GM10248 (cell line): ENCODE measurements around the gene ABCA8.
"Not testable (repeated sequence)": the region's sequence is repeated elsewhere in the genome, so short reads cannot be mapped to it uniquely, and the experiment has no call there.

Source experiments
- CTCF ChIA-PET: fragments of 300-600 bp; sonication (Branson Sonifier 250); formaldehyde crosslinking; extraction: SDS; loops from one replicate; lab custom pipeline; 2021; ENCODE audit warnings: antibody characterized with exemption; lab: Yijun Ruan, JAX
- POLR2A ChIA-PET: fragments of 350-650 bp; sonication (Branson Sonifier 250); formaldehyde crosslinking; extraction: SDS; loops from one replicate; lab custom pipeline; 2020; ENCODE audit warnings: antibody characterized with exemption; lab: Yijun Ruan, JAX
- DNase-seq: peaks from one replicate; pipeline ENCODE4 v3.0.0; 2012; ENCODE audit errors: extremely low spot score
- CTCF ChIP-seq: IDR thresholded peaks from 2 replicates; pipeline ENCODE4 v1.5.1; 2012; ENCODE audit warnings: mild to moderate bottlenecking, low read depth; ENCODE audit errors: extremely low read depth, missing control alignments, control extremely low read depth

Gene ABCA8

DNA sequence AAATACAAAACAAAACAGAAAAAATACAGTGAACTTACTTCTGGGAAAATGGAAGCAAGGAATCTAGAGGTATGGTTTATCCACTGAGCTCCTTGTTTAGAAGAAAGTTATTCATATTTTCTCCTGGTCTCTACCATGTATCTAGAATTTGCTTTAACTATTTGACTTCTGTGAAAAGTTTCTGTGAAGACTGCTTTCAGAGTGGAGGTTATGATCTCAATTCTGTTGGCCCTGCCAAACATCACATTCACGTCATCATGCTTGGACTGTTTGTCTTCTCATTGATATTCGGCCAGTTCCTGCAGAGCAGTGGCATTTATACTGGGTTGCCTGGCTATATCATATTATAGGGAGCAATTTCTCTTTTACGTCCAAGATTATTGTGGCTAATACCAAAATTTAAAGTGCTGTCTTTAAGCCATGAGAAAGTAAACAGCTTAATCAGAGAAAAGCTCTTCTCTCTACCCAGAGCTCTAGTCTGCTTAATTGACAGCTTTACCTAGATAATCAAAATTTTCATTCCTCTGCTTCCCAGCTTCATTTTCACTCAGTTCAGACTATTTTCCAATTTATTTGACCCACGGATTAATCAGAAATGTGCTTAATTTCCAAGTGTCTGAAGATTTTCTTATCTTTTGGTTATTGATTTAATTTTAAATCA, at the start of gene ABCA8:
ABCA8 (minus strand) TSS at position 212 of the 661 bp plus-strand sequence. CDS start 13,358 bp downstream, outside the sequence.
- no peak for TF ChIP-seq CTCF

DNA sequence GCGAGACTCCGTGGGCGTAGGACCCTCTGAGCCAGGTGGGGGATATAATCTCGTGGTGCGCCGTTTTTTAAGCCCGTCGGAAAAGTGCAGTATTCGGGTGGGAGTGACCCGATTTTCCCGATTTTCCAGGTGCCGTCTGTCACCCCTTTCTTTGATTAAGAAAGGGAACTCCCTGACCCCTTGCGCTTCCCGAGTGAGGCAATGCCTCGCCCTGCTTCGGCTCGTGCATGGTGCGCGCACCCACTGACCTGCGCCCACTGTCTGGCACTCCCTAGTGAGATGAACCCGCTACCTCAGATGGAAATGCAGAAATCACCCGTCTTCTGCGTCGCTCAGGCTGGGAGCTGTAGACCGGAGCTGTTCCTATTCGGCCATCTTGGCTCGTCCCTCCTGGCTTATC, 49.6 kb upstream of the ABCA8 start:
- POLR2A ChIA-PET, DNase-seq, CTCF ChIA-PET: not testable (repeated sequence)

More for the DNA sequence above, at the start of gene ABCA8:
- ChIA-PET CTCF (interaction anchor here (1.4 to 2.4 kb wide), 2 partner anchors 10 to 15 kb away, joined by 5 to 7 read pairs; no protein-coding TSS in a partner anchor), POLR2A (no interaction called here)
- no peak for DNase-seq

- CTCF ChIA-PET, POLR2A ChIA-PET, DNase-seq: not testable (repeated sequence)
Measured at GRCh38 chr17:68999743-69000142, 44.6 kb upstream of the ABCA8 start.

DNA sequence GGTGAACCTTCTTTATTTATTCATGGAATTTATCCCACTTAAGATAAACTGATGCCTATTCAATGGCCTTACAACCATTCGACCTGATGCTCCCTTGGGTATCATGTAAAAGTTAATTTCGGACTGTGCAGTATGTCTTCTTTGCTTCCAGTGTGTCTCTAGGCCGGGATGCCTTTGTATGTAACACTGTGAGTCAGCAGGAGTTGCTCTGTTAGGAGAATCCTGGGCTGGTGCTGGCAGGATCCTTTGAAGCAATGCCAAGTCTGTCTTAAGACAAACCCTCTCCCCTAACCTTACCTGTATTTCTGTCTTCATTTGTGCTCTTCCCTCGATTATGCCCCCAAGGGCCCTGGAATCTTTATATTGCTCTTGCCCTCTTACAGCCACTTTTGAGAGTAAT, 37.9 kb upstream of the ABCA8 start:
- DNase-seq, result no peak
- CTCF ChIA-PET, result no interaction called here
- POLR2A ChIA-PET, result no interaction called here
- no peak for TF ChIP-seq CTCF

GRCh38 chr17:68987966-68988365, 32.8 kb upstream of the ABCA8 start:
- no peak for DNase-seq
- CTCF ChIA-PET, result no interaction called here
- POLR2A ChIA-PET, result no interaction called here
- TF ChIP-seq CTCF, result no peak

DNA sequence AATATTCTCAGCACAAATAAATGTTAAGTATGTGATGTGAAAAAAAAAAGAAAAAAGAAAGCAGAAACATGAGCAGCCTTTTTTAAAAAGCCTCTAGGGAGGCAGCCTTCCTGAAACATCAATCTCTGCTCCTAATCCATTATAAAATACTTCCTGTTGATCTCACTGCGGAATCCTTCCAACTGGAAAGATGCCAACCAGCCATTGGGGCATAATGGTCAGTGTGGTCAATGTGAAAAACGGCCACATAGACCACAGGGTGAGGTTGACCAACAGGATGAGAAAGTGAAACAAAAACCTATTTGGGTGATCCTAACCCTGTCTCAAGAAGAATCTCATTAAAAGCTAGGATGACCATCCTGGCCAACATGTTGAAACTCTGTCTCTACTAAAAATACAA, 26.1 kb upstream of the ABCA8 start:
- POLR2A ChIA-PET, result interaction anchor here (0.7 kb wide), 1 partner anchor 66 kb away, joined by 7 read pairs; no protein-coding TSS in a partner anchor
- DNase-seq, result no peak
- CTCF ChIA-PET, result interaction anchor here (0.7 kb wide), 1 partner anchor 11 kb away, joined by 4 read pairs; no protein-coding TSS in a partner anchor
- TF ChIP-seq CTCF, result no peak

- POLR2A ChIA-PET, result no interaction called here
- no peak for TF ChIP-seq CTCF
- CTCF ChIA-PET, result interaction anchor here (1.0 kb wide), 1 partner anchor 201 kb away, joined by 3 read pairs; no protein-coding TSS in a partner anchor
- no peak for DNase-seq
Measured at GRCh38 chr17:68973098-68973846, 18.1 kb upstream of the ABCA8 start.
